OCI-LY1 (cell line): Measurements from ENCODE around the gene GNGT2.

Source experiments
- EZH2 ChIP-seq: fragments of 200-600 bp; sonication (generic), shearing (Covaris generic); IDR thresholded peaks from 2 replicates; pipeline ENCODE4 v1.8.0; 2017; ENCODE audit warnings: borderline replicate concordance, mixed run types, mild to moderate bottlenecking, antibody characterized with exemption, low read length, moderate library complexity, mixed read lengths
- TF ChIP-seq, protein P1 (sequence below): fragments of 200-600 bp; sonication (generic), shearing (Covaris generic); IDR thresholded peaks from 2 replicates; pipeline ENCODE4 v1.5.1; 2017; ENCODE audit warnings: mild to moderate bottlenecking, antibody characterized with exemption, low read length, moderate library complexity, mixed read lengths

DNA sequence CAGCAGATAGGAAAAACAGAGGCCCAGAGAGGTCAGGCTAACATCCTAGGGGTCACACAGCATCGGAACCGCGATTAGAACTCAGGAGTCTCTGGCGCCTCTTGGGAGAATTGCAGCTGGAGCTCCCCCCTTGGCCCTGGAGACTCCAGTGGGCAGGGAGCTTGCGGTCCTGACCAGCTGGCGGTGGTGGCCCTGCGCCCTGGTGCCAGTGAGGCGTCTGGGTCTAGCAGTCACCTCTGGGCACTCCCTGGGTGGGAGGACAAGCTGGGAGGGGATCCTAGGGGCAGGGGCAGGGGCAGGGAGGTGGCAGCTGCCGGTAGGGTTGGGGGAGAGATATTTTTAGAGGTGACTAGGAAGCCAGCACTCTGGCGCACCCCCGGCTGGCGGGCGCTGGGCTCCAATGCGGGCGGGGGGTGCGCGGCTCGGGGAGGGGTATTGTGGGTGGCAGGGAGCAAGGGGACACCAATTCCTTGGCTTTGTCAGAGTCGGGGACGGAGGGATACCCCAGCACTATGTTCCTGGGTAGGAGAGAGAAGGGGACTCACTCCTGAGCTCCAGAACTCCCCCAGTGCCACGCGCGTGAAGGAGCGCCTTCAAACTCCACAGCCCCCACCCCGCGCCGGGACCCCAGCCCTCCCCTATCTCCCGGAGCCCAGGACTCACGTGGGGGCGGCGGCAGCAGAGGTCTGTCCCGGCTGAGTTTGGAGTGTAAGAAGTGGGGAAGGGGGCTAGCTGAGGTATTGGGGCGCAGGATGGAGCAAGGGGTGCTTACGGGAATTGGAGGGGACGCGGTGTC is 19.6 kb upstream of the GNGT2 start:
- TF ChIP-seq, protein P1, sequence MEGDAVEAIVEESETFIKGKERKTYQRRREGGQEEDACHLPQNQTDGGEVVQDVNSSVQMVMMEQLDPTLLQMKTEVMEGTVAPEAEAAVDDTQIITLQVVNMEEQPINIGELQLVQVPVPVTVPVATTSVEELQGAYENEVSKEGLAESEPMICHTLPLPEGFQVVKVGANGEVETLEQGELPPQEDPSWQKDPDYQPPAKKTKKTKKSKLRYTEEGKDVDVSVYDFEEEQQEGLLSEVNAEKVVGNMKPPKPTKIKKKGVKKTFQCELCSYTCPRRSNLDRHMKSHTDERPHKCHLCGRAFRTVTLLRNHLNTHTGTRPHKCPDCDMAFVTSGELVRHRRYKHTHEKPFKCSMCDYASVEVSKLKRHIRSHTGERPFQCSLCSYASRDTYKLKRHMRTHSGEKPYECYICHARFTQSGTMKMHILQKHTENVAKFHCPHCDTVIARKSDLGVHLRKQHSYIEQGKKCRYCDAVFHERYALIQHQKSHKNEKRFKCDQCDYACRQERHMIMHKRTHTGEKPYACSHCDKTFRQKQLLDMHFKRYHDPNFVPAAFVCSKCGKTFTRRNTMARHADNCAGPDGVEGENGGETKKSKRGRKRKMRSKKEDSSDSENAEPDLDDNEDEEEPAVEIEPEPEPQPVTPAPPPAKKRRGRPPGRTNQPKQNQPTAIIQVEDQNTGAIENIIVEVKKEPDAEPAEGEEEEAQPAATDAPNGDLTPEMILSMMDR = no peak
- no peak for TF ChIP-seq EZH2
